Measurements from ENCODE around the gene GFRA1. TPM values are rescaled to one million over a fixed set of nuclear protein-coding genes. Genes with fewer than 3 reads are reported as not detected.

GFRA1 gene
- total and polyA plus RNA-seq, 2 experiments from 2014 or later, result 1.7 to 5.0 TPM

DNA sequence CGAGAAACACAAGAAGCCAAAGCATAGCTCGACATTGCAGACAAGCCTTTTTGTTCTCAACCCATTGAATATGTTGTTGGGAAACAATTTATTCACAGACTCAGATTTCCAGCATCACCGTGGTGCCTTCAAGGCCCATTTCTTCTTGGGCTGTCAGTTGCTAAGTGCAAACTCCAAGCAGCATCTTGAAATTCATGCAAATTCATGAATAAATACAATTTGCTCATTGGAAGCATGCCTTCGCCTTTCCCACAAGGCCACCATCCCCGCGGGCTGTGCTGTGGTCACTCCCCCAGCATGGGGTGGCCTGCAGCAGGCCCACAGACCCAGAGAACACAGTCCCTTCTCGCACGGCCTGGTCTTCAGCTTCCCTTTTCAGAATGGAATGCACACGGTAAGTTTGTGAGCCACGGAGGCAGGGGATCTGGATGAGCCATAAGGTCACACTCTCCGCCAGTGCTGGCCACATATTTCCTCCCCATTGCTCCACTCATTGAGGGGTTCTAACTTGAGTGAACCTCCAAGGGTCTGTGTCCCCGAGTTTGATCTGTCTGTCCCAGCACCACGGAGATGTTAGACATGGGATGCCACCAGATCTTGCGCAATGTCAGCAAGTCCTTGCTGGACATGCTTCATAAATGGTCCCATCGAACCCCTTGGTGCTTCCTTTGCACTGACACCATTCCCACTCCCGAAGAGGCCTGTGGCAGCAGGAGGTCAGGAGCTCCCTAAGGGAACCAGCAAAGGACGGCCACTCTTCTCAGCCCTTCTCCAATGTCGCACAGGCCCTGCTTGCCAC, 109.5 kb downstream of the GFRA1 start:
- no peaks in the 10 kb centered on the region for H3K36me3 ChIP-seq
- no peaks in the 10 kb centered on the region for H3K27me3 ChIP-seq
- H3K4me1 ChIP-seq (ENCODE audit: low read depth), result no peaks in the 10 kb centered on the region
- H3K4me3 ChIP-seq, result no peak overlapping the region
- no peak overlapping the region for H3K27ac ChIP-seq
- TF ChIP-seq, protein P1, sequence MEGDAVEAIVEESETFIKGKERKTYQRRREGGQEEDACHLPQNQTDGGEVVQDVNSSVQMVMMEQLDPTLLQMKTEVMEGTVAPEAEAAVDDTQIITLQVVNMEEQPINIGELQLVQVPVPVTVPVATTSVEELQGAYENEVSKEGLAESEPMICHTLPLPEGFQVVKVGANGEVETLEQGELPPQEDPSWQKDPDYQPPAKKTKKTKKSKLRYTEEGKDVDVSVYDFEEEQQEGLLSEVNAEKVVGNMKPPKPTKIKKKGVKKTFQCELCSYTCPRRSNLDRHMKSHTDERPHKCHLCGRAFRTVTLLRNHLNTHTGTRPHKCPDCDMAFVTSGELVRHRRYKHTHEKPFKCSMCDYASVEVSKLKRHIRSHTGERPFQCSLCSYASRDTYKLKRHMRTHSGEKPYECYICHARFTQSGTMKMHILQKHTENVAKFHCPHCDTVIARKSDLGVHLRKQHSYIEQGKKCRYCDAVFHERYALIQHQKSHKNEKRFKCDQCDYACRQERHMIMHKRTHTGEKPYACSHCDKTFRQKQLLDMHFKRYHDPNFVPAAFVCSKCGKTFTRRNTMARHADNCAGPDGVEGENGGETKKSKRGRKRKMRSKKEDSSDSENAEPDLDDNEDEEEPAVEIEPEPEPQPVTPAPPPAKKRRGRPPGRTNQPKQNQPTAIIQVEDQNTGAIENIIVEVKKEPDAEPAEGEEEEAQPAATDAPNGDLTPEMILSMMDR (IDR thresholded peaks at IDR 0.05; ENCODE audit: low read depth, low read length), result no peak
- no peak for DNase-seq (ENCODE audit: low read depth in 1 of 2, low spot score in 1 of 2)
- H3K9me3 ChIP-seq (ENCODE audit: low read depth), result no peaks in the 10 kb centered on the region

DNA sequence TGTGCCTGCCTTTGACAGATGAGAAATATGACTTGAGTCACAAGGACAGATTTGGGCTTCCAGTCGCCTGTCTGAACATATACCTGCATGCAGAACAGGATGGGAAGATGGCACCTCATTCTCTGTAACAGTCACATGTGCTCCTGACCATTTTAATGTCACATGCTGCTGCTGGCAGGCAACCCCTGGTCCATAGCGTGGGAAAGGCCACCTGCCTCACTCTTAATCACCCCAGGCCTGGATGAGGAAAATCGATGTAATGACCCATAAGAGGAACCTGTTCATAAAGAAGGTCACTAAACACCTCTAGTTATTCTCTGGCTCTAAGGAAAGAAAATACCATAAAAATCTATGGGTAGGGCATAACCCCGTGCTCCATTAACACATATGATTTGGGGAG, 110.2 kb downstream of the GFRA1 start:
- TF ChIP-seq, protein P1 (IDR thresholded peaks at IDR 0.05; ENCODE audit: low read depth, low read length), result no peak
- no peaks in the 10 kb centered on the region for H3K27me3 ChIP-seq

DNA sequence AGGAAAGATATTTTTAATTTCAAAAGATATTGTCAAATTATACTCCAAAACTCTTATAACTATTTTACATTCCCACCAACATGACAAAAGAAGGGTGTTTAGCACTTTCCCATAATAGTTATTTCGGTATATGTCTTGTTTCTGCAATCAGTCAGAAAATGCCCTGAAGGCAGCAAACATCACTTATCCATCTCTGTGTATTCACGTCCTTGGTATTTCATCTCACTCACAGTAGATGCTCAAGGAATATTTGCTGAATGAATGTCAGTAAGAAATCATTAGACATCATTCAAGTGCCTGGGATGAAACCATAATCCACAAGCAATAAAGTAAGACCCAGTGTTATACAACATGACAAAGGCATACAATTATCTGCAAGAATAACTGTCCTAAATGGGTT, 112.7 kb downstream of the GFRA1 start:
- H3K27ac ChIP-seq, result no peak overlapping the region
- no peaks in the 10 kb centered on the region for H3K9me3 ChIP-seq (ENCODE audit: low read depth)
- no peak overlapping the region for H3K4me3 ChIP-seq
- DNase-seq (ENCODE audit: low read depth in 1 of 2, low spot score in 1 of 2), result no peak
- H3K27me3 ChIP-seq, result no peaks in the 10 kb centered on the region
- H3K4me1 ChIP-seq (ENCODE audit: low read depth), result no peaks in the 10 kb centered on the region
- TF ChIP-seq, protein P1 (IDR thresholded peaks at IDR 0.05; ENCODE audit: low read depth, low read length), result no peak
- H3K36me3 ChIP-seq, result no peaks in the 10 kb centered on the region

More for the DNA sequence above, 110.2 kb downstream of the GFRA1 start:
- H3K4me3 ChIP-seq, result no peak overlapping the region
- no peak overlapping the region for H3K27ac ChIP-seq
- DNase-seq (ENCODE audit: low read depth in 1 of 2, low spot score in 1 of 2), result no peak
- no peaks in the 10 kb centered on the region for H3K36me3 ChIP-seq
- no peaks in the 10 kb centered on the region for H3K4me1 ChIP-seq (ENCODE audit: low read depth)
- H3K9me3 ChIP-seq (ENCODE audit: low read depth), result no peaks in the 10 kb centered on the region

DNA sequence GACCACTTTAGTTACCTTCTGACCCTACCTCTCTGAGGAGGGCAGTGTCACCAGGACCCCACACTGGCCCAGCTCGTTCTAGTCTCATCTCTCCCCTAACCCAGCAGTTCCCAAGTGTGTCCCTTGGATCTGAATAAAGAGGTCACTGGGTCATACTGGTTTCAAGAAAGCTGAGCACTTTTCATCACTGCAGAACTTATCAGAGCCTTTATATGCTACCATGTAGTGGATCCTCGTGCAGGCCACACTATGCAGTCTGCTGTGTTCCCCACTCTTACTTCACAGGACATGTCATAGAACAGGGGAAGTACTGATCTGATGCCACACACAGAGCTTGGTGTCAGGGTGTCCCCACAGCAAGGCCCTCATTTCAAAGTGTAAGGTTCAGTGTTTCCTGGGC, 113.8 kb downstream of the GFRA1 start:
- Histone ChIP-seq H3K36me3 (no peaks in the 10 kb centered on the region), H3K27me3 (no peaks in the 10 kb centered on the region), H3K4me1 (ENCODE audit: low read depth) (no peaks in the 10 kb centered on the region), H3K4me3 (no peak overlapping the region), H3K9me3 (ENCODE audit: low read depth) (no peaks in the 10 kb centered on the region), H3K27ac (no peak overlapping the region)
- no peak for DNase-seq (ENCODE audit: low read depth in 1 of 2, low spot score in 1 of 2)
- TF ChIP-seq, protein P1 (IDR thresholded peaks at IDR 0.05; ENCODE audit: low read depth, low read length), result no peak

DNA sequence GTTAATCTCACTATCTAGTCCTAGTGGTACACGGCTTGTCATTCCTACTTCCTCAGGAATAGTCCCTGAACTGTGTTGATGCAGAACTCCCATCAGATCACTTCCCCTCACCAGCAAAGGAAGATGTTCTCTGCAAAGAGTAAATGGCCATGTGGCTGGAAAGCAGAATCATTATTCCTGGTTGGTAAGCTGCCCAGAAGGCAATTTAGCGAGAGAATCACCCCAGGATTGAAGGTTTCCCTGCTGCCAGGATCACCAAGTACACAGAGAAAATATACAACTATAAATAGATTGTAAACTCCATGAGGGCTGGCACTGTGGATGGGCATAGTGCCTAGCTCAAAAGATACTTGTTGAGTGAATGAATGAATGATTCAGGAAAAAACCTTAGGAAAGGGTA, 115.0 kb downstream of the GFRA1 start:
- Histone ChIP-seq H3K27me3 (no peaks in the 10 kb centered on the region), H3K9me3 (ENCODE audit: low read depth) (no peaks in the 10 kb centered on the region), H3K36me3 (no peaks in the 10 kb centered on the region), H3K4me1 (ENCODE audit: low read depth) (no peaks in the 10 kb centered on the region), H3K27ac (no peak overlapping the region), H3K4me3 (no peak overlapping the region)
- TF ChIP-seq, protein P1 (IDR thresholded peaks at IDR 0.05; ENCODE audit: low read depth, low read length), result no peak
- DNase-seq (ENCODE audit: low read depth in 1 of 2, low spot score in 1 of 2), result no peak

Data from cardiac muscle cell (in vitro differentiated cells and primary cell).